Right atrium auricular region (tissue), 2 donors: ENCODE measurements around the gene CCDC138. TPM values are rescaled to one million over a fixed set of nuclear protein-coding genes. Genes with fewer than 3 reads are reported as not detected.

Experiments
- DNase-seq: peaks from one replicate; pipeline ENCODE4 v3.0.0-alpha.2; 2019; ENCODE audit warnings: low spot score
- H3K27ac ChIP-seq, 2 donors: fragments of 200-600 bp; sonication (generic); 1 replicate in 1 of 2; 2 replicates in 1 of 2; pipeline ENCODE4 v1.5.1; 2016 to 2019
- H3K27me3 ChIP-seq, 2 donors: fragments of 200-600 bp; sonication (generic); one replicate each; pipeline versions ENCODE4 v1.5.1 to v1.6.0; 2017 to 2019
- H3K36me3 ChIP-seq: fragments of 200-600 bp; sonication (generic); one replicate; pipeline ENCODE4 v1.5.1; 2016
- H3K4me1 ChIP-seq, 2 donors: fragments of 200-600 bp; sonication (generic); one replicate each; pipeline versions ENCODE4 v1.5.1 to v1.6.0; 2017 to 2019
- H3K4me3 ChIP-seq, 2 donors: fragments of 200-600 bp; sonication (generic); 1 replicate in 1 of 2; 2 replicates in 1 of 2; pipeline ENCODE4 v1.5.1; 2017 to 2019; ENCODE audit warnings: mild to moderate bottlenecking in 1 of 2, moderate library complexity in 1 of 2
- H3K9me3 ChIP-seq, 2 donors: fragments of 200-600 bp; sonication (generic); one replicate each; pipeline ENCODE4 v1.5.1; 2019
- CTCF ChIP-seq, 2 donors: fragments of 200-600 bp; sonication (generic); IDR thresholded peaks; one replicate each; pipeline ENCODE4 v1.5.1; 2019; ENCODE audit warnings: antibody characterized with exemption in 2 of 2
- total RNA-seq, 2 donors: library from RNA; depleted of rRNA; stranded (reverse); fragments of >200 nt; gene quantifications; one replicate each; pipeline ENCODE4 v1.1.0, GENCODE V29; 2016

Gene CCDC138
- total RNA-seq, 2 donors from 2014 or later: 1.0 to 1.5 TPM

DNA sequence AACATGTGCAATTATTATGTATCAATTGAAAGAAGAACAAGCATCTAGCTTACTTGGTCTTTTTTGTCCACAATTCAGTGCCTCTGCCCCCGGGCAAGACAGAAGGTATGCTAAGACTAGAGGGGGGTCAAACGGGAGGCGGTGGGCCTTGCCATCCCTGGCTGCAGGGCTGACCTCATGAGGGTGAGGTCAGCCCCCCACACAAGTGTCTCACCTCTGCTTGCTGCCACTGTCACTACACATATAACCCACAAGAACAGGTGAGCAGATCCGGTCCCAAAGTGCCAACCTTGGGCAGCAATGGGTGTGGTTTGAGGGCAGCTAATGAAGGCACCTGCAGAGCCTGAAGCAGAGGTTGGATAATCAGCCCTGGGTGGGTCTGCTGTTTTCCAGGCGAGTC is 131.0 kb downstream of the CCDC138 start:
- Histone ChIP-seq H3K27ac (no peak overlapping the region), H3K4me3 (no peak overlapping the region), H3K27me3 (no peaks in the 10 kb centered on the region), H3K4me1 (no peaks in the 10 kb centered on the region), H3K36me3 (no peaks in the 10 kb centered on the region), H3K9me3 (no peaks in the 10 kb centered on the region)
- peak; percentile 52 for DNase-seq
- TF ChIP-seq CTCF (IDR thresholded peaks at IDR 0.05): no peak

DNA sequence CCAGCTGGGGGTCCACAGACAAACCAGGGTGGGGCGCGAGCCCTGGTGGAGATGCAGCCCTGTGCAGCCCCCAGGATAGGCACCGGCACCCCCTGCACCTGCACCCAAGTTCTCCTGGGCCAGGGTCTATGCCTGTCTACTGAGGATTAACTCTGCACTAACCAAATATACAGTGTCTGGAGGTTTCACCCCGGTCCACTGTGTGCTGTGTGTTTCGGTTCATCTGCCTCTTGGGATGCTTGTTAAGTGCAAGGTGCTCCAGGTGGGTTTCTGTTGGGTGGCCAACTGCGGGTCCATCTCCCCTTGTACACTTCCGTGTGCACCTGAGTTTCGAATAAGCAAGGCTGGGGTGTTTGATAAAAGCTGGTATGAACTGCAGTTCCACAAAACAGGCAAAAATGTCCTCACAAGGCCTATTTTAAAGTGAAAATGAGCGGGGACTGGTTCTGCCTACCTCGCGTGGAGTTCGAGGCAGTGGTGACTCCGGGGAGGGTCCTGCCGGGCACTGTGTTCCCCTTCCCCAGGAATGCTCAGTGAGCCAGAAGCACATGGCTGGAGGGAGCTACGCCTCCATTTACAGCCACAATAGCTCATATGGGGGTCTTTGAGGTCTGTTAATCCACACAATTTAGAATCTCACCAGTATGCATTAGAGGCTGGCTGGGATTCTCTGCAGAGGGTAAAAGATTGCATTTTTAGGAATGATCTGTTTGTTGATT is 131.7 kb downstream of the CCDC138 start:
- H3K27me3 ChIP-seq: no peaks in the 10 kb centered on the region
- no peaks in the 10 kb centered on the region for H3K4me1 ChIP-seq
- H3K36me3 ChIP-seq: no peaks in the 10 kb centered on the region
- no peaks in the 10 kb centered on the region for H3K9me3 ChIP-seq
- no peak overlapping the region for H3K4me3 ChIP-seq
- no peak for DNase-seq
- H3K27ac ChIP-seq: no peak overlapping the region
- no peak for TF ChIP-seq CTCF (IDR thresholded peaks at IDR 0.05)

- H3K4me1 ChIP-seq: no peaks in the 10 kb centered on the region
- DNase-seq: no peak
- no peaks in the 10 kb centered on the region for H3K27me3 ChIP-seq
- no peaks in the 10 kb centered on the region for H3K9me3 ChIP-seq
- no peak for TF ChIP-seq CTCF (IDR thresholded peaks at IDR 0.05)
- H3K36me3 ChIP-seq: no peaks in the 10 kb centered on the region
- no peak overlapping the region for H3K27ac ChIP-seq
- H3K4me3 ChIP-seq: no peak overlapping the region
These were observed 132.4 kb downstream of the CCDC138 start for GRCh38 chr2:108918941-108919341.

GRCh38 chr2:108919571-108920373 is 133.2 kb downstream of the CCDC138 start:
- H3K4me1 ChIP-seq: no peaks in the 10 kb centered on the region
- H3K27ac ChIP-seq: no peak overlapping the region
- no peaks in the 10 kb centered on the region for H3K9me3 ChIP-seq
- no peaks in the 10 kb centered on the region for H3K27me3 ChIP-seq
- H3K4me3 ChIP-seq: no peak overlapping the region
- DNase-seq: no peak
- no peak for TF ChIP-seq CTCF (IDR thresholded peaks at IDR 0.05)
- H3K36me3 ChIP-seq: no peaks in the 10 kb centered on the region

- DNase-seq: no peak
These were observed 134.1 kb downstream of the CCDC138 start for GRCh38 chr2:108920686-108921085.

More at GRCh38 chr2:108920686-108921085, 134.1 kb downstream of the CCDC138 start:
- Histone ChIP-seq H3K36me3 (no peaks in the 10 kb centered on the region), H3K27me3 (no peaks in the 10 kb centered on the region), H3K27ac (no peak overlapping the region), H3K4me1 (no peaks in the 10 kb centered on the region), H3K4me3 (no peak overlapping the region), H3K9me3 (no peaks in the 10 kb centered on the region)
- no peak for TF ChIP-seq CTCF (IDR thresholded peaks at IDR 0.05)
